ENCODE measurements around the gene CUL1.
"Not testable (repeated sequence)": the region's sequence is repeated elsewhere in the genome, so short reads cannot be mapped to it uniquely, and the experiment has no call there.

CUL1 gene

GRCh38 chr7:148696787-148697186 is 1.9 kb upstream of the CUL1 start:
- Histone ChIP-seq H3K9ac (ENCODE audit: low read length) (no peak overlapping the region), H3K4me3 (ENCODE audit: low read depth, low read length) (no peak overlapping the region)

GRCh38 chr7:148697256-148698006 is 1.3 kb upstream of the CUL1 start:
- H3K9ac ChIP-seq (ENCODE audit: low read length), result peak overlapping the region; percentile 97
- peaks cover 32% of the 10 kb centered on the region for H3K4me1 ChIP-seq (ENCODE audit: control insufficient read depth, insufficient read depth, low read length)
- H3K4me3 ChIP-seq (ENCODE audit: low read depth, low read length), result peak overlapping the region; percentile 69
- no peaks in the 10 kb centered on the region for H3K36me3 ChIP-seq (ENCODE audit: control insufficient read depth, insufficient read depth, low read length)
- peak overlapping the region; percentile 96; the same call in 1 of the 2 replicates for H3K27ac ChIP-seq (ENCODE audit: low read depth, low read length)
- no peaks in the 10 kb centered on the region for H3K9me3 ChIP-seq (ENCODE audit: control insufficient read depth, insufficient read depth, low read depth, low read length)
- no peaks in the 10 kb centered on the region for H3K27me3 ChIP-seq (ENCODE audit: control insufficient read depth, insufficient read depth, low read length)

More at GRCh38 chr7:148696787-148697186, 1.9 kb upstream of the CUL1 start:
- no peak overlapping the region for H3K27ac ChIP-seq (ENCODE audit: low read depth, low read length)
- H3K4me1 ChIP-seq (ENCODE audit: control insufficient read depth, insufficient read depth, low read length), result peaks cover 27% of the 10 kb centered on the region
- H3K9me3 ChIP-seq (ENCODE audit: control insufficient read depth, insufficient read depth, low read depth, low read length), result no peaks in the 10 kb centered on the region
- no peaks in the 10 kb centered on the region for H3K36me3 ChIP-seq (ENCODE audit: control insufficient read depth, insufficient read depth, low read length)
- H3K27me3 ChIP-seq (ENCODE audit: control insufficient read depth, insufficient read depth, low read length), result no peaks in the 10 kb centered on the region

- Histone ChIP-seq H3K4me1 (ENCODE audit: control insufficient read depth, insufficient read depth, low read length) (peaks cover 38% of the 10 kb centered on the region), H3K27ac (ENCODE audit: low read depth, low read length) (peak overlapping the region; percentile 96), H3K4me3 (ENCODE audit: low read depth, low read length) (peak overlapping the region; percentile 69), H3K9me3 (ENCODE audit: control insufficient read depth, insufficient read depth, low read depth, low read length) (no peaks in the 10 kb centered on the region), H3K27me3 (ENCODE audit: control insufficient read depth, insufficient read depth, low read length) (no peaks in the 10 kb centered on the region), H3K9ac (ENCODE audit: low read length) (peak overlapping the region; percentile 97), H3K36me3 (ENCODE audit: control insufficient read depth, insufficient read depth, low read length) (no peaks in the 10 kb centered on the region)
Measured at GRCh38 chr7:148698007-148698396, 701 bp upstream of the CUL1 start.

GRCh38 chr7:148699024-148699781 is 500 bp downstream of the CUL1 start:
- Histone ChIP-seq H3K27ac (ENCODE audit: low read depth, low read length) (peak overlapping the region; percentile 96), H3K9ac (ENCODE audit: low read length) (peak overlapping the region; percentile 97), H3K4me1 (ENCODE audit: control insufficient read depth, insufficient read depth, low read length) (peaks cover 42% of the 10 kb centered on the region)

GRCh38 chr7:148699782-148700629 is 1.3 kb downstream of the CUL1 start:
- no peaks in the 10 kb centered on the region for H3K9me3 ChIP-seq (ENCODE audit: control insufficient read depth, insufficient read depth, low read depth, low read length)
- H3K27me3 ChIP-seq (ENCODE audit: control insufficient read depth, insufficient read depth, low read length), result no peaks in the 10 kb centered on the region
- H3K36me3 ChIP-seq (ENCODE audit: control insufficient read depth, insufficient read depth, low read length), result no peaks in the 10 kb centered on the region
- peaks cover 50% of the 10 kb centered on the region for H3K4me1 ChIP-seq (ENCODE audit: control insufficient read depth, insufficient read depth, low read length)
- peak overlapping the region; percentile 96 for H3K27ac ChIP-seq (ENCODE audit: low read depth, low read length)
- H3K9ac ChIP-seq (ENCODE audit: low read length), result peak overlapping the region; percentile 97
- peak overlapping the region; percentile 69 for H3K4me3 ChIP-seq (ENCODE audit: low read depth, low read length)

More at GRCh38 chr7:148699024-148699781, 500 bp downstream of the CUL1 start:
- H3K4me3 ChIP-seq (ENCODE audit: low read depth, low read length), result peak overlapping the region; percentile 69
- no peaks in the 10 kb centered on the region for H3K9me3 ChIP-seq (ENCODE audit: control insufficient read depth, insufficient read depth, low read depth, low read length)
- H3K36me3 ChIP-seq (ENCODE audit: control insufficient read depth, insufficient read depth, low read length), result no peaks in the 10 kb centered on the region
- H3K27me3 ChIP-seq (ENCODE audit: control insufficient read depth, insufficient read depth, low read length), result no peaks in the 10 kb centered on the region

- peak overlapping the region; percentile 96; the same call in 1 of the 2 replicates for H3K27ac ChIP-seq (ENCODE audit: low read depth, low read length)
- peak overlapping the region; percentile 69 for H3K4me3 ChIP-seq (ENCODE audit: low read depth, low read length)
- peaks cover 56% of the 10 kb centered on the region for H3K4me1 ChIP-seq (ENCODE audit: control insufficient read depth, insufficient read depth, low read length)
Measured at GRCh38 chr7:148700661-148701064, 2.0 kb downstream of the CUL1 start.

GRCh38 chr7:148701414-148701813 is 2.7 kb downstream of the CUL1 start:
- no peak overlapping the region for H3K9ac ChIP-seq (ENCODE audit: low read length)
- H3K9me3 ChIP-seq (ENCODE audit: control insufficient read depth, insufficient read depth, low read depth, low read length), result no peaks in the 10 kb centered on the region
- H3K27me3 ChIP-seq (ENCODE audit: control insufficient read depth, insufficient read depth, low read length), result no peaks in the 10 kb centered on the region
- peak overlapping the region; percentile 69 for H3K4me3 ChIP-seq (ENCODE audit: low read depth, low read length)
- H3K4me1 ChIP-seq (ENCODE audit: control insufficient read depth, insufficient read depth, low read length), result peaks cover 64% of the 10 kb centered on the region
- H3K36me3 ChIP-seq (ENCODE audit: control insufficient read depth, insufficient read depth, low read length), result no peaks in the 10 kb centered on the region
- H3K27ac ChIP-seq (ENCODE audit: low read depth, low read length), result no peak overlapping the region

More at GRCh38 chr7:148700661-148701064, 2.0 kb downstream of the CUL1 start:
- Histone ChIP-seq H3K36me3 (ENCODE audit: control insufficient read depth, insufficient read depth, low read length) (no peaks in the 10 kb centered on the region), H3K9ac (ENCODE audit: low read length) (peak overlapping the region; percentile 97), H3K9me3 (ENCODE audit: control insufficient read depth, insufficient read depth, low read depth, low read length) (no peaks in the 10 kb centered on the region), H3K27me3 (ENCODE audit: control insufficient read depth, insufficient read depth, low read length) (no peaks in the 10 kb centered on the region)

- Histone ChIP-seq H3K9me3 (ENCODE audit: control insufficient read depth, insufficient read depth, low read depth, low read length) (no peaks in the 10 kb centered on the region), H3K36me3 (ENCODE audit: control insufficient read depth, insufficient read depth, low read length) (no peaks in the 10 kb centered on the region), H3K9ac (ENCODE audit: low read length) (no peak overlapping the region), H3K4me3 (ENCODE audit: low read depth, low read length) (no peak overlapping the region), H3K27ac (ENCODE audit: low read depth, low read length) (no peak overlapping the region), H3K4me1 (ENCODE audit: control insufficient read depth, insufficient read depth, low read length) (peaks cover 59% of the 10 kb centered on the region), H3K27me3 (ENCODE audit: control insufficient read depth, insufficient read depth, low read length) (no peaks in the 10 kb centered on the region)
Measured at GRCh38 chr7:148702876-148703670, 4.4 kb downstream of the CUL1 start.

- H3K4me1 ChIP-seq (ENCODE audit: control insufficient read depth, insufficient read depth, low read length), result peaks cover 64% of the 10 kb centered on the region
- not testable (repeated sequence) for H3K27me3 ChIP-seq (ENCODE audit: control insufficient read depth, insufficient read depth, low read length); H3K9me3 ChIP-seq (ENCODE audit: control insufficient read depth, insufficient read depth, low read depth, low read length); H3K27ac ChIP-seq (ENCODE audit: low read depth, low read length); H3K9ac ChIP-seq (ENCODE audit: low read length); H3K4me3 ChIP-seq (ENCODE audit: low read depth, low read length); H3K36me3 ChIP-seq (ENCODE audit: control insufficient read depth, insufficient read depth, low read length)
Measured at GRCh38 chr7:148703671-148703962, 4.9 kb downstream of the CUL1 start.

- H3K9ac ChIP-seq (ENCODE audit: low read length), result no peak overlapping the region
- H3K36me3 ChIP-seq (ENCODE audit: control insufficient read depth, insufficient read depth, low read length), result no peaks in the 10 kb centered on the region
- H3K4me3 ChIP-seq (ENCODE audit: low read depth, low read length), result no peak overlapping the region
- H3K27ac ChIP-seq (ENCODE audit: low read depth, low read length), result peak overlapping the region; percentile 24; the same call in 1 of the 2 replicates
- peaks cover 70% of the 10 kb centered on the region for H3K4me1 ChIP-seq (ENCODE audit: control insufficient read depth, insufficient read depth, low read length)
- H3K9me3 ChIP-seq (ENCODE audit: control insufficient read depth, insufficient read depth, low read depth, low read length), result no peaks in the 10 kb centered on the region
- no peaks in the 10 kb centered on the region for H3K27me3 ChIP-seq (ENCODE audit: control insufficient read depth, insufficient read depth, low read length)
Measured at GRCh38 chr7:148704189-148704588, 5.5 kb downstream of the CUL1 start.
